Measurements from ENCODE around the gene KRTAP5-7.
"Not testable (repeated sequence)": the region's sequence is repeated elsewhere in the genome, so short reads cannot be mapped to it uniquely, and the experiment has no call there.

The KRTAP5-7 gene

DNA sequence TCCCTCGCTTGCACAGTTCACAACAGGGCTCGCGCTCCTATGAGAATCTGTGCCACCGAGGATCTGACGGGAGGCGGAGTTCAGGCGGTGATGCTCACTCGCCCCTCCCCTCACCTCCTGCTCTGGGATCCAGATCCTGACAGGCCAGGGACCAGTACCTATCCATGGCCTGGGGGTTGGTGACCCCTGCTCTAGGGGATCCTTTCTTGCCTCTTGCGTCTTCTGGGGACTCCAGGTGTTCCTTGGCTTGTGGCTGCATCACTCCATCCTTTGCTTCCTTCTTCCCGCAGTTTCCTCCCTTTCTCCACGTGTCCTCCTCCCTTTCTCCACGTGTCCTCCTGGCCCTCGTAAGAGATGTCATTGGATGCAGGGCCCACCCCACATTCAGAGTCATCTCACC lies 30.6 kb upstream of the KRTAP5-7 start:
- no peak for DNase-seq (ENCODE audit: low spot score)

DNA sequence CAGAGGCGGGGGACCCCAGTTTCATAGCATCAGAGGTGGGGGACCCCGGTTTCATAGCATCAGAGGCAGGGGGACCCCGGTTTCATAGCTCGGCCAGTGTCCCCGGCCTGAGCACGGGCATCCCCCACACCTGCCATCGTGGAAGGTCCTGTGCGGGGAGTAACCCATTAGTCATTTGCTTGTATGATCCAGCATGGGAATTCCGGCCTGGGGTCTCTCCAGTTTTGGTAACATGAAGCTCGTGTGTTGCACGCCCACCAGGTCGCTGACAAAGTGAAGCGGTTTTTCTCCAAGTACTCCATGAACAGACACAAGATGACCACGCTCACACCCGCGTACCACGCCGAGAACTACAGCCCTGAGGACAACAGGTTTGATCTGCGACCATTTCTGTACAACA lies 29.0 kb upstream of the KRTAP5-7 start:
- DNase-seq (ENCODE audit: low spot score) = no peak

DNA sequence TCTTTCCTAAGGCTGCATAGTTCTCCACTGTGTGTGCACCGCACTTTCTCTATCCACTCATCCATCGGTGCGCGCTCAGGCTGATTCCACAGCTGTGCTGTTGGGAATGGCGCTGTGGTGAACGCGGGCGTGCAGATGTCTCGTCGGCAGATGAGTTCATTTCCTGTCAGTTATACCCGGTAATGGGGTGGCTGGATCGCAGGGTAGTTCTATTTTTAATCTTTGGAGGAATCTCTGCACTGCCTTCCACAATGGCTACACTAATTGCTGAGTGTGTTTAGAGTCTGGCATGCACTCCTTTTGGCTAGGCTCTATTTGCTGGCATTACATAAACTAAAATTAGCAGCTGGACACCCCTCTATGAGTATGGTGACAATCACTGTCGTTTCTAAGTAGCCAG lies 27.9 kb upstream of the KRTAP5-7 start:
- DNase-seq (ENCODE audit: low spot score) = no peak

DNA sequence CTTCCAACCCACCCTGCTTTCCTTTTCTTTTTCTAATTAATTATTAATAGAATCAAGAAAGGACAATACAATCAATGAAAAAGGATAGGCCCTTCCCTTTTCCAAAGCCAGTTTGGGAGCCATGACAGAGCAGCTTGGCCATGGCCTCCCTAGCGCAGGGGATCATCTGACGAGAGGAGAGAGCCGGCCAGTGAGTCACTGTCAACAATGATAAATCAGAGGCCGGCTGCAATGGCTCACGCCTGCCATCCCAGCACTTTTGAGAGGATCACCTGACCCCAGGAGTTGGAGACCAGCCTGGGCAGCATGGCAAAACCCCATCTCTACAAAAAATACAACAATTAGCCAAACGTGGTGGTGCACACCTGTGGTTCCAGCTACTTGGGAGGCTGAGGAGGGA lies 27.5 kb upstream of the KRTAP5-7 start:
- no peak for DNase-seq (ENCODE audit: low spot score)

DNA sequence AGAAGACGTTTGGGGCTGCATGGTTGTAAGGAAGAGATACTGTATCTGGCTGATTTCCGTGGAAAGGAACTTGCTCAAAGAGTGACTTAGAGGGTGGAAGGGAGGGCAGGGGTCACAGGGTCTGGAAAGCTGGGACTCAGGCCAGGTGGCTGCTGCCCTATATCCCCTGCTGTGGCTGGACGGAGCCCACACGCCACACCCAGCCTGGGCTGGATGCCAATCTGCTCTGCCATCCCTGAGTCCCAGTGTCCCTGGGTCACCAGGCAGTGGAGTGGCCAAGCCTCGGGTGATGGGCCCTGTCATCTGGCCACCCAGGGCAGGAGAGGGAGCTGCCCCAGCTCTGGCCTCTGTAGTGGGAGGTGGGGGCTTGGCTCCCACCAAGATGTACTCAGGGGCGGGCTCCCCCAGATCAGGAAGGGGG lies 26.5 kb upstream of the KRTAP5-7 start:
- no peak for DNase-seq (ENCODE audit: low spot score)

DNA sequence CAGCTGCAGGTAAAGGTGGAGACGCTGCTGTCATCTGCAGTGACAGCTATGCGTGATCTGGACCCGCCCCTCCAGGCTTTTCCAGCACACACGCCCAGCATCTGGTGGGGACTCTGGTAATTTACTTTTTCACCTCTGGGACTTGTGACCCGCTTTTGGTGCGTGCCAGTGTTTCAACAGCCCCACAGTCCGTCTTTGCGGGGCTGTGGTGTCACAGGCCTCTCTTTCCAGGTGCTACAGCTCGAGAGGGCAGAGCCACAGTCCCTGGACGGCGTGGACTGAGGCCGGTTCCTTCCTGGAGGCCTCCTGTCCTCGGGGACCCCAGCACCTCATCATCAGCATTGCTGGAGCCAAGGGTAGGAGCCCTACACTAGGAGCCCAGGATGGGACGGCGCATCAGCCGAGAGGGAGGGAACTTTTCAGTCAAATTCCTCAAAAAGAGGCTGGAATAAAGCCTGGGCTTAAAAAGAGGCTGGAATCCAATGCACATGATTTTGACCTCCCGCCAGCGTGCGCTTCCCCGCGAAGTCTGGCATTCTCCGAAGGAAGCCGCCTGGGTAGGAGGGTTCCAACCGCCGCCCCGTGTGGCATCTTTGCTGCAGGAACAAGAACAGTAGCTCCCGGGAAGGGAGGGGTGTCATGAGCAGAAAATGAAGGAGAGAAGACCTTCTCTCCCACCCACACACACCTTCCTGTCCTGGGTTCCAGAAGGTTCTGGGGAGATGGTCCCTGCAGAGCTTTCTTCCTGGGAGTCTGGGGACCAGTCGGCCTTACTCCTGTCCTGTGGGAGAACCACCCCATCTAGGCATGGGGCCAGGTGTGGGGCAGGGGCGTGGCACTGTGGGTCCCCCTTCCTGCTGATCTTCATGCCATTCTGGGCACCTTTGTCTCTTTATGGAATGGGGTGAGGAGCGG lies 25.7 kb upstream of the KRTAP5-7 start:
- DNase-seq (ENCODE audit: low spot score) = no peak

DNA sequence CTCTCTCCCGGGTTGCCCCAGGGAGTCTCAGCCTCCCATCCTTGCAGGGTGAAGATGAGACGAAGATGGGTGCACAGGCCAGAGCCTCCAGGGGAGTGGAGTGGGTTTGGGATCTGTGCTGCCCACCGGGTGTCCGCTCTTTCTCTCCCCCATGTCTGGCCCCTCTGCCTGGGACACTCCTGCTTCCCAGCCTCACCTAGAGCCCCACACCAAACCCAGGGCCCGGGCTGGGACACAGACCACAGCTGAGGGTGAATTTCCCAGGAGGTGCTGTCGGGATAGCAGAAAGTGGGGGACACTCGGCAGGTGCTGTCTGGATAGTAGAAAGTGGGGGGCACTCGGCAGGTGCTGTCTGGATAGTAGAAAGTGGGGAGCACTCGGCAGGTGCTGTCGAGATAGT lies 25.0 kb upstream of the KRTAP5-7 start:
- DNase-seq (ENCODE audit: low spot score) = no peak

DNA sequence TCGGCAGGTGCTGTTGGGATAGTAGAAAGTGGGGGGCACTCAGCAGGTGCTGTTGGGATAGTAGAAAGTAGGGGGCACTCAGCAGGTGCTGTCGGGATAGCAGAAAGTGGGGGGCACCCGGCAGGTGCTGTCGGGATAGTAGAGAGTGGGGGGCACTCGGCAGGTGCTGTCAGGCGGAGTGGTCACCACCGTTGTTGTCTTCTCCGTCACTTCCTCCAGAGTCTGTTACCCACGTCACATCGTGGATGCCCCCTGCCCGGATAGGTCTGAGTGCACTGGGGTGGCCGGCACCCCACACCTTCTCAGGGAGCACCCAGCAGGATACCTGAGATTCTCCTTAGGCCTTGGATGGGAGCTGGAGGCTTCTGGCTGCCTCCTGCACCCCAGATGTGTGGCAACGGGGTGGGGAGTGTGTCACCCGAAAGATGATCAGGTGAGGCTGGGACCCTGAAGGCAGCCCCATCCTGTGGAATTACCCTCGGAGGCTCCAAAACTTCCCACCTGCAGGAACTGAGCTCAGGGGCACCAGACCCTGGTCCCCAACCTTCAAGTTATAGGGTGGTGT lies 24.1 kb upstream of the KRTAP5-7 start:
- DNase-seq (ENCODE audit: low spot score) = no peak

DNA sequence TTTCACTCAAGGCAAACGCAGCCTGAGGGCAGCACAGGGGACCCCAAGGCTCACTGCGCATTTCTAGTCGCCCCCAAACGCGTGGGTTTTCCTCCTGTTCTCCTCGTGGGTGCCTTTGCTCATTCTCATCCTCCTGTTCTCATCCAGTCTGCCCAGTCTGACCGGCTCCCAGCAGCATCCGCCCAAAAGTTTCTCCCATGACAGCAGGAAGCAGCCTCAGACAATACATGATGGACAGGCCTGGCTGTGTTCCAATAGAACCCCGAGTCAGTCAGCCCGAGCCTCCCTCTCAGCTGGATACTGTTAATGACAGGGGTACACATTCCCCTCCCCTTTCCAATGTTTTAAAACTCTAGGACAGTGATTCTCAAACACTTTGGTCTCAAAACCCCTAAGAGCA lies 22.5 kb upstream of the KRTAP5-7 start:
- no peak for DNase-seq (ENCODE audit: low spot score)

DNA sequence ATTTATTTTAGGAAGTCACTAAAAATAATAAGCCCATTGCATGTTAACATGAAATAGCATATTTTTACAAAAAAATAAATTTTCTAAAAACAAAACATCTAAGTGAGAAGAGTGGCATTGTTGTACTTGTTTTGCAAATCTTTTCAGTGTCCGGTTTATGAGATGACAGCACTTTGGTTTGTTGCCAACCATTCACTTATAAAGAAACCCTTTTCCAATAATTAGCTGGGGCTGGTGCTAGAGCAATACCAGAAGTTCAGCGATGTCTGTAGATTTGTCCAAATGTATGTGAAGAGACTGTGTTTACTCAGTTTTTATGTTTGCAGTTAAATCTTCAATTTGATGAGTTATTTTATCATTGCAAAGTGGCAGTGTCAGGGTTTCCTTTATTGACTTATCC lies 22.1 kb upstream of the KRTAP5-7 start:
- DNase-seq (ENCODE audit: low spot score) = no peak

DNA sequence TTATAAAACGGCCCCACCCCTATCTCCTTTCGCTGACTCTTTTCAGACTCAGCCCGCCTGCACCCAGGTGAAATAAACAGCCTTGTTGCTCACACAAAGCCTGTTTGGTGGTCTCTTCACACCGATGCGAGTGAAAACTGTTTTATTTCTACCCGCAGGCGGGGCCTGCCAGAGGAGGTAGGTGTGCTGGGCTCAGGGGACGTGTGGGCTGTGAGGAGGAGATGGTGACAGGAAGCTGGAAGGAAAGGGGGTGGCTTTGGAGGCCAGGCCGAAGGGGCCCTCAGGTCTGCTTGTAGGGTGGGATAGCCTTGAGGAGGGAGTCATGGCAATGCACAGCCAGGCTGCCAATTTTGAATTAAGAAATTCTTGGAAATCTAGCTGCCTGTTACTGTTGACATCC lies 21.3 kb upstream of the KRTAP5-7 start:
- no peak for DNase-seq (ENCODE audit: low spot score)

DNA sequence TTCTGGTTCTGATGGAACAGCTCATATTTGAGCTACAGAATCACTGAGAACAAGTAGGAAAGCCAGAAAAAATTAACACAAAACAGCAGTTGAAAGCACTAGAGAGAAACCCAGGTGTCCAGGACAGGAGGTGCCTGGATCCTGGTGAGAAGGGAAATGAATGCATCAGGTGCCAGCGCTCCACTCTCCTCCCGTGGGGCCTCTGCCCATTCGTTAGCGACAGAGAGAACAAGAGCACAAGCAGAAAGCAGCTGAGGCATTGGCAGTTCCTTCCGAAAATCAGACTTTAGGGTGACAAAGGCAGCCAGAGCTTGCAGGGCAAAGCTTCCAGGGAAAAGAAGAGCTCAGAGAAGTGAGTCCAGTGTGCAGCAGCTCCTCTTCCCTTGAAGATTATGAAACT lies 20.0 kb upstream of the KRTAP5-7 start:
- no peak for DNase-seq (ENCODE audit: low spot score)

DNA sequence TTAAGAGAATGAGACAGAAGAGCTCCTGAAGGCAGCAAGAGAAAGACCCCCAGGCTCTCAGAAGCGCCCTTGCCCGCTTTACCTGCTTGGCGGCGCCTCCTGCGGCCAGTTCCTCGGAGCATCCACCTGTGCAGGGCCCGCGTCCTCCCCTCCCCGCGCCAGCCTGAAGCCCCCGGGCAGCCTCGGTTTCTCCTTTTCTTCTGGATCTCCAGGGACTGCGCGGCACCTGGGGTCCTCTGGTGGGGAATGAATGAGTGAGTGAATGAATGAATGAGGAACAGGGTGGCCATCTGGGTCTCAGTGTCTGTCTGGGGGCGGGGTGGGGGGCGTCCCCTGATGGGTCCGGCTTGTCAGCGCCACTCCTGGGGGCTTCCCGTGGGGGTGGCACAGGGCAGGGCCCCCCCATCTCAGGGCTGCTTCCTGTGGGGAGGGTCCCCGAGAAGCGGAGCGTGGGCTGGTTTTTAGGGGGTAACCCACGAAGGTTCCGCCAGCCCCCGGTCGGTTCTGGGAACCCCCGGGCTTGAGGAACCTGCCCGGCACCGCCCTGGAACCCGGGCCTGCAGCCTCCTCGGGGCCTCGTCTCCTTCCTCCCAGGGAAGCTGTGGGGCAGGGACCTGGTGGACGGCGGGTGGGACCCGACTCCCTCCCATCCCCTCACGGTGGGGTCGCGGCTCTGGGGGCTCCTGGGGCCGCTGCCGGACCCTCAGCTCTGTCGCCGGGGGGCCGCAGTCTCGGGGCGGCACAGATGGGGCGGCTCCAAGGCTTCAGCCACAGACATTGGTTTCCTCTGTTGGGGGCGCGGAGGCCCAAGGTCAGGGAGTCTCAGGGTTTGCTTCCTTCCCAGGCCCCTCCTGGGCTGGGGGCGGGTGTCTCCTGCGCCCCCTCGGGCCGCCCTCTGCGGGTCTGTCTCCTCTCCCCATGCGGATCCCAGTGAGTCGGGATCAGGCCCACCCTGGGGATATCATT lies 8.3 kb upstream of the KRTAP5-7 start:
- DNase-seq (ENCODE audit: low spot score) = no peak

DNA sequence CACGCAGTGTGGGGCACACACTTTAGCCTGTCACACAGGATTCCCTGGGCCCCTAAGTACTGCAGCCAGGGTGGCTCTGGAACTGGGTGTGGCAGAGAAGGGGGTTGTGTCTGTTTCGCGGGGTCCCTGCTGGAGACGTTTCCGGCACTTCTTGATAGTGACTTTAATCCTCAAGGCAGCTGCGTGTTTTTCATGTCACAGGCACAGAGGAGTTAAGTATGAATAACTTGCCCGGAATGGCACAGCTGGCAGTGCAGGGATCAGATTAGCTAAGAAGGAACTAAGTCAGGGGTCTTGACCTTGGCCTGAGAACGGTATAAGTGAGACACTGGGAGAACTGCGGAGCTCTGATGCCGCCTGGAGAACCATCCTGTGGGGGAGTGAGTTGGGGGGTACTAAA lies 7.5 kb upstream of the KRTAP5-7 start:
- no peak for DNase-seq (ENCODE audit: low spot score)

DNA sequence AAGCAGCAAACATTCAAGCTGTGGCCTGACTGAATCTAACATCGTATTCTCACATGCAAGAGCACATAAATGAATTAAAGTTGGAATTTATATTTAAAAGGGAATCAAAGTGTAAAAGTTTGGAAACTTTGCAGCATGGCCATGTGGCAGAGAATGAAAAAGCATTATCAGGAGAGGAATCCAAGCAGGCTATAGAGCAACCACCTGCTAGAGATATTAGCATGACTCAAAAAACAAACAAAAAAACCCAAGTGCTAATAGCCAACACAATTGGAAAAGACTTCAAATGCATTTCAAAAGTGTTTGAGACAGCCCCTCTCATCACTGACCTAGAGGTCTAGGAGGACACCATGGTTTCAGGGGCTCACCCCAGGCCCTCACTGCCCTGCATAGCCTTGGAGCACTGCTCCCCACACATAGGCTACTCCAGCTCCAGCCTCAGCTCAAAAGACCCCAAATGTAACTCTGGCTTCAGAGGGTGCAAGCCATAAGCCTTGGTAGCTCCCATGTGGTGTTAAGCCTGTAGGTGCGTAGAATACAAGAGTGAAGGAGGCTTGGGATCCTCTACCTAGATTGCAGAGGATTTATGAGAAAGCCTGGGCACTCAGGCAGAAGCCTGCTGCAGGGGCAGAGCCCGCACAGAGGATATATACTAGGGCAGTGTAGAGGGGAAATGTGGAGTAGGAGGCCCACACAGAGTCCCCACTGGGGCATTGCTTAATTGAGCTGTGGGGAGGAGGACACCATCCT lies 1.7 kb upstream of the KRTAP5-7 start:
- DNase-seq (ENCODE audit: low spot score) = no peak

DNA sequence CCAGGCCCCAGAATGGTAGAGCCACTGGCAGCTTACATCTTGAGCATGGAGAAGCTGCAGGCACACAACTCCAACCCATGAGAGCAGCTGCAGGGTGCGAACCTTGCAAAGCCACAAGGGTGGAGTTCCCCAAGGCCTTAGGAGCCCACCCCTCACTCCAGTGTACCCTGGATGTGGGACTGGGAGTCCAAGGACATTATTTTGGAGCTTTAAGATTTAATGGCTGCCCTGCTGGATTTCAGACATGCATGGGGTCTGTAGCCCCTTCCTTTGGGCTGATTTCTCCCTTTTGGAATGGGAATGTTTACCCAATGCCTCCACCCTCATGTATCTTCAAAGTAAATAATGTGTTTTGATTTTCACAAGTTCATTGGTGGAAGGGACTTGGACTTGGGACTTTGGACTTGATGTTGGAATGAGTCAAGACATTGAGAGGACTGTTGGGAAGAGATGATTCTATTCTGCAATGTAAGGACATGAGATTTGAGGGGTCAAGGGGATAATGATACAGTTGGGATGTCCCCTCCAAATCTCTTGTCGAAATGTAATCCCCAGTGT lies 1.1 kb upstream of the KRTAP5-7 start:
- DNase-seq (ENCODE audit: low spot score) = no peak

DNA sequence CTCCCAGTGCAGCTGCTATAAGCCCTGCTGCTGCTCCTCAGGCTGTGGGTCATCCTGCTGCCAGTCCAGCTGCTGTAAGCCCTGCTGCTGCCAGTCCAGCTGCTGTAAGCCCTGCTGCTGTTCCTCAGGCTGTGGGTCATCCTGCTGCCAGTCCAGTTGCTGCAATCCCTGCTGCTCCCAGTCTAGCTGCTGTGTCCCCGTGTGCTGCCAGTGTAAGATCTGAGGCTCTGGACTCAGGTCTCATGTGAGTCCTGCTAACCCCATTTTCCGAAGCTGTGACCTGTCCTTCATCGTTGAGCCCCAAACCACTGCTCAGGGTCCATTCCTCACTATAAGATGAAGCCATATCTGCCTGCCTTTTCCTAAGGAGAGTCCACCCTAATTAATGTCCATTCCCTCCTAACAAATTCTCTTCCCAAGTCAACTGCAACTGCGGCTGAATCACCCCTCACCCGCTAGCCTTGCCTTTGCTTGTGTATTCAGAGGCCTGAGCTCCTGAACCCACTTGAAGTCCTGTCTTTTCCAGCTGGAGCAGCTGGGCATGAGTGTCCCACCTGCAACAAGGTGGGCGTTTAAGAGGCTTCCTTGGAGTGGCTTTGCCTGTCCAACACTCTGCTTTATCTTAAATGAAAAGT lies 626 bp downstream of the KRTAP5-7 start:
- DNase-seq (ENCODE audit: low spot score) = no peak

DNA sequence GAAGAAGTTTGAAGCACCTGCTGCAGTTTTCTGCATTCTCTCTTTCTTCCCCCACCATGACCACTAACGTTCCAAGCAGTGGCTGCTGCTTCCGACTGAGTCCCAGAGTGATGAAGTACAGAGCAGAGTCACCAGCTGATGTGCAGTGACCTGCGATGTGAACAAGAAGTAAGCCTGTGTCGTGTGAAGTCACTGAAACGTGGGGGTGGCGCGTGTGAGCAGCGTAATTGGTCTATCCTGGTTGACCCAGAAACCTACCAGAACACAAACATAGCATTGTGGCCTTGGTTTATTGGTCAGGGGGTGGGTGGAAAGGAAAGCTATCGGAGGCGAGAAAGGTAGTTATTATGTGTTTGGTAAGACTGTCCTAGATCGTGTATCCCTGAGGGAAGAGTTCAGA lies 3.5 kb downstream of the KRTAP5-7 start:
- DNase-seq (ENCODE audit: low spot score) = no peak

DNA sequence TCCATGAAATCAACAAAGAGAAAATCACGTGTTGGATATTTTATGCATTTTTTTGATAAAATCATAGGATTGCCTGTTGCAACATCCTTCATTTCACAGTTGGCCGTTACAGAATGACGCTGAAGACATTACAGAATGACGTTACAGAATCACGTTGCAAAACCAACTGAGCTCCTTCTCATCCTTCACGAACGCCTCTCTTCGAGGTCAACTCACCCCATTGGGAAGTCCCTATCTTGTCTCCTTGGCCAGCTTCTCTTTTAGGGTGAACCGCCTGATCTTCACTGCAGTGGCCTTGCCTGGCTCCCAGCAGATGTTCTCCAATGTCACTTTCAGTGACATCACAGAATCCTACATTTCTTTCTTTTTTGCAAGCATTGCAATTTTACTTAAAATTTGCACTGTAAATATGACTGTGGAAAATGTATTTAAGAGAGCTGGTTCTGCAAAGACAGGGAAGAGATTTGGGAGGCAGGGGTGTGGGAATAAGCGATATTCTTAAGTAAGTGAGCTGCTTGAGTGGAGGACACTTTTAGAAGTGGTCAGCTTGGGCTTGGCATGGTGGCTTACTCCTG lies 5.1 kb downstream of the KRTAP5-7 start:
- no peak for DNase-seq (ENCODE audit: low spot score)

DNA sequence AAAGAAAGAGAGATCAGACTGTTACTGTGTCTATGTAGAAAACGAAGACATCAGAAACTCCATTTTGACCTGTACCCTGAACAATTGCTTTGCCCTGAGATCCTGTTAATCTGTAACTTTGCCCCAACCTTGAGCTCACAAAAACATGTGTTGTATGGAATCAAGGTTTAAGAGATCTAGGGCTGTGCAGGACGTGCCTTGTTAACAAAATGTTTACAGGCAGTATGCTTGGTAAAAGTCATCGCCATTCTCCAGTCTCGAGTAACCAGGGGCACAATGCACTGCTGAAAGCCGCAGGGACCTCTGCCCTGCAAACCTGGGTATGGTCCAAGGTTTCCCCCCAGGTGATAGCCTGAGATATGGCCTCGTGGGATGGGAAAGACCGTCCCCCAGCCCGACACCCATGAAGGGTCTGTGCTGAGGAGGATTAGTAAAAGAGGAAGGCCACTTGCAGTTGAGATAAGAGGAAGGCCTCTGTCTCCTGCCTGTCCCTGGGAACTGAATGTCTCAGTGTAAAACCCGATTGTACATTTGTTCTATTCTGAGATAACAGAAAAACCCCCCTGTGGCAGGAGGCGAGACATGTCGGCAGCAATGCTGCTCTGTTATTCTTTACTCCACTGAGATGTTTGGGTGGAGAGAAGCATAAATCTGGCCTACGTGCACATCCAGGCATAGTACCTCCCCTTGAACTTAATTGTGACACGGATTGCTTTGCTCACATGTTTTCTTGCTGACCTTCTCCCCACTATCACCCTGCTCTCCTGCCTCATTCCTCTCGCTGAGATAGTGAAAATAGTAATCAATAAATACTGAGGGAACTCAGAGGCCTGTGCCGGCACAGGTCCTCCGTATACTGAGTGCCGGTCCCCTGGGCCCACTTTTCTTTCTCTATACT lies 7.9 kb downstream of the KRTAP5-7 start:
- not testable (repeated sequence) for DNase-seq (ENCODE audit: low spot score)
